Adrenal gland (tissue), 5 donors: ENCODE measurements around the gene ACBD4.

ENCODE experiments used
- CTCF ChIP-seq, 6 experiments: fragments of 450-650 bp in 4 of 6; fragments of 200-600 bp in 2 of 6; sonication (generic) in 1 of 6; IDR thresholded peaks; 1 replicate in 5 of 6; 2 replicates in 1 of 6; pipeline versions ENCODE4 v1.5.1 to v1.8.0; 2016 to 2021; ENCODE audit warnings: antibody characterized with exemption in 6 of 6, mild to moderate bottlenecking in 2 of 6, moderate library complexity in 1 of 6
- POLR2A ChIP-seq, 2 donors: fragments of 450-650 bp; IDR thresholded peaks; one replicate each; pipeline ENCODE4 v1.6.1; 2017; ENCODE audit warnings: antibody characterized with exemption in 2 of 2, mild to moderate bottlenecking in 2 of 2, moderate library complexity in 1 of 2
- donor health status: DM: no; HTN: no; CAD: no.

- no peak for TF ChIP-seq CTCF (IDR thresholded peaks at IDR 0.05)
- TF ChIP-seq POLR2A (IDR thresholded peaks at IDR 0.05): peak; percentile 27 to 89
Measured at GRCh38 chr17:45092911-45093430, 42.5 kb upstream of the ACBD4 start.
